Islet of Langerhans (tissue), 1 donor: Measurements from ENCODE around the gene PPTC7.
"Not testable (repeated sequence)": the region's sequence is repeated elsewhere in the genome, so short reads cannot be mapped to it uniquely, and the experiment has no call there.

Experiments used
- FAIRE-seq: peaks from one replicate; lab custom pipeline; 2011; peaks lifted over from hg19 to GRCh38; lab: Jason Lieb, UNC

PPTC7 gene

DNA sequence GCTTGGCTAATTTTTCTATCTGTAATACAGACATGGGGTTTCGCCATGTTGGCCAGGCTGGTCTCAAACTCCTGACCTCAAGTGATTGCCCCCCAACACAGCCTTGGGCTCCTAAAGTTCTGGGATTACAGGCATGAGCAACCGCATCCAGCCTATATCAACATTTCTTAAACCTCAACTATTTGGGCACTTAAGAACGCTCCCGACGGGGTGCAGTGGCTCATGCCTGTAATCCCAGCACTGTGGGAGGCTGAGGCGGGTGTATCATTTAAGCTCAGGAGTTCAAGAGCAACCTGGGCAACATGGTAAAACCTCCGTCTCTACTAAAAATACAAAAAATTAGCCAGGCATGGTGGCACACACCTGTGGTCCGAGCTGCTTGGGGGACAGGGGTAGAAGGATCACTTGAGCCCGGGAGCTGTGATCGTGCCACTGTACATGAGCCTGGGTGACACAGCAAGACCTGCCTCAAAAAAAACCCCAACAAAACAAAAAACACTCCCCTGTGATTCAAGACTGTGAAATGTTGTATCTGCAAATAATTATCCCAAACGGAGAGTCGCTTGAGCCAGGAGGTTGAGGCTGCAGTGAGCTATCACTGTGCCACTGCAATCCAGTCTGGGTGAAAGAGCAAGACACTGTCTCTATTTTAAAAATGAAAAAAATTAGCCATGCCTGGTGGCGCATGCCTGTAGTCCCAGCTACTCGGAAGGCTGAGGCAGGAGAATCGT lies 21.5 kb downstream of the PPTC7 start:
- no peak for FAIRE-seq

DNA sequence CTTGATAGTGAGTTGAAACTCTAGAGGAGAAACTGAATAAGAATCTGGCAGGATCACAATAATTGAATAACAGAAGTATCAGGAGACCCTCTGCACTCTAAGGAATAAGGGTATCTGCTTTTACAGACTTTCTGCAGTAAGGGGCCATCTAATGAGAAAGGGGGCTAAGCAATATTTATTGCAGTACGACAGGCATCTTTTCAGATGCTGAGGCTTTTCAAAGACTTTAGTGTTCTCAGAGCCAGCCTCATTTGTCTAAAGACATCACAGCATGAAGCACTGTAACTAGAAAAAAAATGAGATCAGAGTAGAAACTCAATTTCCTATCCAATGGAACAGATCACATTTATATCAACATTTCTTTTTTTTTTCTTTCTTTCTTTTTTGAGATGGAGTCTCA lies 22.2 kb downstream of the PPTC7 start:
- no peak for FAIRE-seq

- no peak for FAIRE-seq
Observed at GRCh38 chr12:110560048-110560447, 23.1 kb downstream of the PPTC7 start.

GRCh38 chr12:110558945-110559344 lies 24.2 kb downstream of the PPTC7 start:
- not testable (repeated sequence) for FAIRE-seq

DNA sequence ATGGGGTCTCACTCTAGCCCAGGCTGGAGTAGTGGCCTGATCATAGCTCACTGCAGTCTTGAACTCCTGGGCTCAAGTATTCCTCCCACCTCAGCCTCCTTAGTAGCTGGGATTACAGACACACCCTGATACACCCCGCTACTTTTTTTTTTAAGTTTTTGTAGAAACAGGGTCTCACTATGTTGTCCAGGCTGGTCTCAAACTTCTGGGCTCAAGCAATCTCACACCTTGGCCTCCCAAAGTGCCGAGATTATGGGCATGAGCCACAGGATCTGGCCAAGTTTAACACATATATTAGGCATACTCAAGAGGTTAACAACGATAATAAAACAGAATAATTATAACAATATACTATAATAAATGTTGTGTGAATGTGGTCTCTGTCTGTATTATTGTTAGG lies 25.8 kb downstream of the PPTC7 start:
- no peak for FAIRE-seq

DNA sequence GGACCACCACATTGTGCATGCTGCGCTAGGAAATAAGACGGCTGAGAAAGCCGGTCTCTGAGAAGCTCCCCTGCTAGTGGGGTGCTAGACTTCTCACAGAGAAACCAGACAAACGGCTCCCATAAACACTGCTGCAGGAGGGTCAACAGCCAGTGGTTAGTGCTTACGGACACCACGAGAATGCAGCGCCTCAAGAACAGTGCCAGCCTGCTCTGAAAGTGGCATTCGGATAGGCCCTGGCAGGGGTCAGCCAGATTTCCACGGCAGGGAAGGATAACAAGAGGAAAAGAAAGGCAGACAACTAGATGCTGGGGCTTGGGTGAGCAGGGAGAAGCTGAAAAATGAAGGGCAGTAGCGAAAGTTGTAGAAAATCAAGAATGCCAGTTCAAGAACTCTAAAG lies 26.4 kb downstream of the PPTC7 start:
- FAIRE-seq, result no peak

GRCh38 chr12:110555577-110556406 lies 27.3 kb downstream of the PPTC7 start:
- FAIRE-seq, result no peak

DNA sequence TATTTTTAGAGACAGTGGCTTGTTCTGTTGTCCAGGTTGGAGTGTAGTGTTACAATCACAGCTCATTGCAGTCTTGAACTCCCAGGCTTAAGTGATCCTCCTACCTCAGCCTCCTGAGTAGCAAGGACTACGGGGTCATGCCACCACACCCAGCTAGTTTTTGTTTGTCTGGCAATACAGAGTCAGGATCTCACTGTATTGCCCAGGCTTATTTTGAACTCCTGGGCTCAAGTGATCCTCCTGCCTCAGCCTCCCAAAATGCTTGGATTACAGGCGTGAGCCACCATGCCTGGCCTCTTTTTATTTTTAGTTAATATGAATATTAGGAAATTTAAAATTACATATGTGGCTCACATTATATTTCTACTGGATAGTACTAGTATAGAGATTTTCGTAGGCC lies 28.9 kb downstream of the PPTC7 start:
- FAIRE-seq, result no peak

DNA sequence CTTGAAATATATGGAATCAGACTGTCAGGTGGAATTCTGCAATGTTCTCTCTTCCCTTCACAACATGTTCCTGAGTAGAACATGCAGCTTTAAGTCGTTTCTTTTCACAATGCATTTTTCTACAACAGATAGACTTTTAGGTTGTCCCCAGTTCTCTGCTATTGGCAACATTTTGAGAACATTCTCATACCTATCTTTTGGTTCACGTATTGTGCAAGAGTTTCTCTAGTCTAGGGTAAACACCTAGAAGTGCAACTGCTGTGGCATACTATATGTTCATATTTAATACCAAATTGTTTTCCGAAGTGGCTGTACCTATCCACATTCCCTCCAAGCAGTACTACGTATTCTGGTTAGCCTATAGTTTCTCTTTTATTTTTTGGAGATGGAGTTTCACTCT lies 32.1 kb downstream of the PPTC7 start:
- FAIRE-seq, result no peak

- FAIRE-seq, result no peak
Observed at GRCh38 chr12:110549716-110550115, 33.4 kb downstream of the PPTC7 start.

- FAIRE-seq, result no peak
Observed at GRCh38 chr12:110548678-110549077, 34.4 kb downstream of the PPTC7 start.

DNA sequence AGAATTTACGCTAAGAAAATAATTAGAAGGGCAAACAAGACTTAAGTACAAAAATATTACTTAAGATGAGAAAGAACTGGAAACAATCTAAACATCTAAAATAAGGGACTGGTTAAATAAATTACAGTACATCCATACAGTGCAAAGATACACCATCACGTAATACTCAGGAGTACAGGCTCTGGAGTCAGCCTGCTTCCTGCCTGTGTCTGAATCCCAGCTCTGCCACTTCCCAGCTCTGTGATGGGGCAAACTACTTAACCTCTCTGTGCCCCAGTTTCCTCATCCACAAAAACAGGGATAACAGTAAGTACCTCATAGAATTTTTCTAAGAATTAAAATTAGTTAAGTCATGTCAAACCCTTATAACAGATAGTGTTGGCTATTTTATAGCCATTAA lies 36.0 kb downstream of the PPTC7 start:
- no peak for FAIRE-seq

DNA sequence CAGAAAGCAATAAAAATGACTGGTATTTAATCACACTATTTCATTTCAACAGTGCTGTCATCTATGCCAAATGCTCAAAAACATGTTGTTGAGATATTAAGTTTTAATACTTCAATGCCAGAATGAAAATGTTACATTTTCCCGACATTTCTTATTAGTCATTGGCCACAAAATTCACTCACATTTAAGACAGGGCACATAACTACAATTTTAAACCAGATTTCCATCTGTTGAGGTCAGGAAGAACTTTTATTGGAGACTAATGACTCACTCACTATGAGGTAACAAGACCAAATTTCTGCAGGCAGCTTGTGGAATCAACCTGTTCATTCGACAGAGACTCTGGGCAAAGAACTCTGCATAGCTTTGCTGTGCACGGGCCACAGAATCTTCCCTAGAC lies 36.8 kb downstream of the PPTC7 start:
- FAIRE-seq, result no peak

GRCh38 chr12:110545812-110546211 lies 37.3 kb downstream of the PPTC7 start:
- FAIRE-seq, result no peak

GRCh38 chr12:110545259-110545658 lies 37.9 kb downstream of the PPTC7 start:
- not testable (repeated sequence) for FAIRE-seq

- FAIRE-seq, result no peak
Observed at GRCh38 chr12:110543965-110544364, 39.2 kb downstream of the PPTC7 start.

- no peak for FAIRE-seq
Observed at GRCh38 chr12:110543252-110543959, 39.7 kb downstream of the PPTC7 start.

DNA sequence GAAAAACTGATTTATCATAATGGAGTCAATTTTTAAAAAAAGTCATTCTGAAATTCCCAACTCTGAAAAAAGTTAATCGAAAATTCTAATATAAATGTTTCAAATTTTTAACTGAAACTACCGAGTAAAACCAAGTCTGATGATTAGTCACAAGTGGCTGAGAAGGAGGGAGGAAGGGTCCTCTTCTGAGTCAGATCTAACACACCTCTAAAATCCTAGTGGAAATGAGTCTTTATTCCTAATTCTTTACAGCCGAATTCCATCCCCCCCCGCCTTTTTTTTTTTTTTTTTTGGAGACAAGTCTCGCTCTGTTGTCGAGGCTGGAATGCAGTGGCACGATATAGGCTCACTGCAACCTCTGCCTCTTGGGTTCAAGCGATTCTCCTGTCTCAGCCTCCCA lies 43.1 kb downstream of the PPTC7 start:
- FAIRE-seq, result no peak

- no peak for FAIRE-seq
Observed at GRCh38 chr12:110538869-110539622, 44.1 kb downstream of the PPTC7 start.

DNA sequence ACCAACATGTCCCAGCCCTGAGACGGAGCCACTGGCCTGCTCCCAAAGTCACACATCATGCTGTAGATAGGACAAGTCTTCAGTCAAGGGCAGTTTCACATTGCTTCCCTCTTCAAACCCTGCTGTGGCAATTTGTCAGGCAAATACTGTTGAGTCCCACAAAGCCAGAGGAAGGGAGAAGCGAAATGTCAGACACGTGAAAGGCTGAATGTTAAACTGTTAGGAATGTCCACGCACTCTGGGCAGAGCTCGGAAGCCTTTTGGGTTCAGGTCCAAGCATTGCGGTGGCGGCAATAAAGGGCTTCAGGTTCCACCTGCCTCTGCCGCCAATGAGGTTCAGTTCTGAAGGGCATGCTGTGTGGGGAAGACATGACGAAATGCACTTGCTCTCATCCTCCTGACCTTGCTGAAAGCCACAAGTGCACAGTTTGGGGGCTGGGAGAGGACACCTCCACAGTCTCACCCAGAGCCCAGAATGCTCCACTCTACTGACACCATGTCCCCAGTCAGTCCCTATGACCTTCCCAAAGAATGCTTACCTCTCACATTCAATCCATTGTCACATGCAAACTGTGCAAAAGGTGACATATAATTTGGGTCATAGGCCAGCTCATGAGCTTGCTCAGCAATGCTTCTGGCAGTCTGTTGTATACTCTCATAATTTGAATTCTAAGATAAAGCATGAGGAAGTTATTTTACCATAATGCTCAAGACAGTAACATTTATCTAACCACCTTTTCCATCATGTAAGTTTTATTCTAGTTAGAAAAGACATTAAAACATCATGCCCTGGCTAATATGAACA lies 45.3 kb downstream of the PPTC7 start:
- no peak for FAIRE-seq

GRCh38 chr12:110536834-110537604 lies 46.1 kb downstream of the PPTC7 start:
- FAIRE-seq, result no peak
